ENCODE data around the gene SMAD9. TPM values are rescaled to one million over a fixed set of nuclear protein-coding genes. Genes with fewer than 3 reads are reported as not detected.

The SMAD9 gene
- total and polyA plus RNA-seq, 2 experiments from 2014 or later, result 10.6 to 10.8 TPM

GRCh38 chr13:36954542-36954941, 34.5 kb upstream of the SMAD9 start:
- Histone ChIP-seq H3K79me2 (ENCODE audit: insufficient read depth) (no peaks in the 10 kb centered on the region; the same call in 1 of the 2 replicates), H3K4me2 (ENCODE audit: unreplicated experiment) (no peak overlapping the region), H3K4me1 (ENCODE audit: insufficient read depth) (no peaks in the 10 kb centered on the region), H4K20me1 (ENCODE audit: insufficient read depth) (no peaks in the 10 kb centered on the region), H3F3A (ENCODE audit: insufficient read depth) (no peaks in the 10 kb centered on the region), H3K36me3 (ENCODE audit: low read depth) (peaks cover 25% of the 10 kb centered on the region), H3K9ac (no peak overlapping the region), H2AFZ (no peak overlapping the region), H3K9me2 (ENCODE audit: insufficient read depth) (no peaks in the 10 kb centered on the region), H3K4me3 (no peak overlapping the region), H3K27ac (no peak overlapping the region), H3K9me3 (ENCODE audit: low read depth) (no peaks in the 10 kb centered on the region), H3K27me3 (replicated peaks; ENCODE audit: insufficient read depth) (no peaks in the 10 kb centered on the region)
- no peak for TF ChIP-seq EZH2 (IDR thresholded peaks at IDR 0.05; ENCODE audit: insufficient read depth, poor library complexity, severe bottlenecking)
- no peak for TF ChIP-seq EZH2phosphoT487 (IDR thresholded peaks at IDR 0.05; ENCODE audit: insufficient read depth, low read depth)
- in situ Hi-C loops (cut with MboI), result no loop called here
- DNase-seq, result no peak

- Histone ChIP-seq H3K4me2 (ENCODE audit: unreplicated experiment) (no peak overlapping the region), H3K27ac (no peak overlapping the region), H3K4me3 (no peak overlapping the region), H3K9me2 (ENCODE audit: insufficient read depth) (no peaks in the 10 kb centered on the region), H3K79me2 (ENCODE audit: insufficient read depth) (no peaks in the 10 kb centered on the region; the same call in 1 of the 2 replicates), H3K9ac (no peak overlapping the region), H3K9me3 (ENCODE audit: low read depth) (no peaks in the 10 kb centered on the region), H3K36me3 (ENCODE audit: low read depth) (peaks cover 31% of the 10 kb centered on the region), H2AFZ (no peak overlapping the region), H4K20me1 (ENCODE audit: insufficient read depth) (no peaks in the 10 kb centered on the region), H3K27me3 (replicated peaks; ENCODE audit: insufficient read depth) (no peaks in the 10 kb centered on the region), H3K4me1 (ENCODE audit: insufficient read depth) (no peaks in the 10 kb centered on the region), H3F3A (ENCODE audit: insufficient read depth) (no peaks in the 10 kb centered on the region)
- TF ChIP-seq EZH2phosphoT487 (IDR thresholded peaks at IDR 0.05; ENCODE audit: insufficient read depth, low read depth), result no peak
- TF ChIP-seq EZH2 (IDR thresholded peaks at IDR 0.05; ENCODE audit: insufficient read depth, poor library complexity, severe bottlenecking), result no peak
- in situ Hi-C loops (cut with MboI), result no loop called here
- 34% methylated on average over 2 of the region's 2 CpGs for WGBS, 2 experiments (ENCODE audit: low coverage in 1 of 2, low lambda C conversion rate in 2 of 2, missing lambda C conversion rate in 2 of 2)
- DNase-seq, result no peak
Observed at GRCh38 chr13:36950920-36951319, 30.9 kb upstream of the SMAD9 start.

GRCh38 chr13:36950330-36950729, 30.3 kb upstream of the SMAD9 start:
- Histone ChIP-seq H3K27ac (no peak overlapping the region), H2AFZ (no peak overlapping the region), H3K4me1 (ENCODE audit: insufficient read depth) (no peaks in the 10 kb centered on the region), H3K27me3 (replicated peaks; ENCODE audit: insufficient read depth) (no peaks in the 10 kb centered on the region), H3K4me3 (no peak overlapping the region), H3K9me2 (ENCODE audit: insufficient read depth) (no peaks in the 10 kb centered on the region), H3F3A (ENCODE audit: insufficient read depth) (no peaks in the 10 kb centered on the region), H3K79me2 (ENCODE audit: insufficient read depth) (no peaks in the 10 kb centered on the region; the same call in 1 of the 2 replicates), H3K9ac (no peak overlapping the region), H4K20me1 (ENCODE audit: insufficient read depth) (no peaks in the 10 kb centered on the region), H3K4me2 (ENCODE audit: unreplicated experiment) (no peak overlapping the region), H3K9me3 (ENCODE audit: low read depth) (no peaks in the 10 kb centered on the region), H3K36me3 (ENCODE audit: low read depth) (peaks cover 31% of the 10 kb centered on the region)
- WGBS, 2 experiments (ENCODE audit: low coverage in 1 of 2, low lambda C conversion rate in 2 of 2, missing lambda C conversion rate in 2 of 2), result 95 to 96% methylated on average over 4 of the region's 4 CpGs
- in situ Hi-C loops (cut with MboI), result no loop called here
- no peak for DNase-seq
- TF ChIP-seq EZH2phosphoT487 (IDR thresholded peaks at IDR 0.05; ENCODE audit: insufficient read depth, low read depth) (no peak), EZH2 (IDR thresholded peaks at IDR 0.05; ENCODE audit: insufficient read depth, poor library complexity, severe bottlenecking) (no peak)

GRCh38 chr13:36945078-36945477, 25.0 kb upstream of the SMAD9 start:
- H3K9ac ChIP-seq, result no peak overlapping the region
- no peak overlapping the region for H3K4me3 ChIP-seq
- no peak overlapping the region for H3K4me2 ChIP-seq (ENCODE audit: unreplicated experiment)
- H3K9me3 ChIP-seq (ENCODE audit: low read depth), result no peaks in the 10 kb centered on the region
- H3K9me2 ChIP-seq (ENCODE audit: insufficient read depth), result no peaks in the 10 kb centered on the region
- no peaks in the 10 kb centered on the region for H4K20me1 ChIP-seq (ENCODE audit: insufficient read depth)
- in situ Hi-C loops (cut with MboI), result no loop called here
- no peaks in the 10 kb centered on the region for H3K27me3 ChIP-seq (replicated peaks; ENCODE audit: insufficient read depth)
- no peaks in the 10 kb centered on the region for H3F3A ChIP-seq (ENCODE audit: insufficient read depth)
- peaks cover 14% of the 10 kb centered on the region for H3K36me3 ChIP-seq (ENCODE audit: low read depth)
- H3K4me1 ChIP-seq (ENCODE audit: insufficient read depth), result no peaks in the 10 kb centered on the region
- no peaks in the 10 kb centered on the region for H3K79me2 ChIP-seq (ENCODE audit: insufficient read depth)
- 97 to 98% methylated on average over 3 of the region's 3 CpGs for WGBS, 2 experiments (ENCODE audit: low coverage in 1 of 2, low lambda C conversion rate in 2 of 2, missing lambda C conversion rate in 2 of 2)
- no peak for DNase-seq
- TF ChIP-seq EZH2 (IDR thresholded peaks at IDR 0.05; ENCODE audit: insufficient read depth, poor library complexity, severe bottlenecking) (no peak), EZH2phosphoT487 (IDR thresholded peaks at IDR 0.05; ENCODE audit: insufficient read depth, low read depth) (no peak)
- no peak overlapping the region for H3K27ac ChIP-seq
- no peak overlapping the region for H2AFZ ChIP-seq

GRCh38 chr13:36925603-36926002, 5.6 kb upstream of the SMAD9 start:
- no peak for TF ChIP-seq EZH2phosphoT487 (IDR thresholded peaks at IDR 0.05; ENCODE audit: insufficient read depth, low read depth)
- TF ChIP-seq EZH2 (IDR thresholded peaks at IDR 0.05; ENCODE audit: insufficient read depth, poor library complexity, severe bottlenecking), result no peak
- Histone ChIP-seq H3K4me3 (no peak overlapping the region), H4K20me1 (ENCODE audit: insufficient read depth) (no peaks in the 10 kb centered on the region), H3K27ac (no peak overlapping the region), H3K9ac (no peak overlapping the region), H2AFZ (no peak overlapping the region), H3K79me2 (ENCODE audit: insufficient read depth) (no peaks in the 10 kb centered on the region), H3F3A (ENCODE audit: insufficient read depth) (peaks cover 14% of the 10 kb centered on the region), H3K4me2 (ENCODE audit: unreplicated experiment) (no peak overlapping the region), H3K36me3 (ENCODE audit: low read depth) (no peaks in the 10 kb centered on the region), H3K9me2 (ENCODE audit: insufficient read depth) (no peaks in the 10 kb centered on the region), H3K27me3 (replicated peaks; ENCODE audit: insufficient read depth) (no peaks in the 10 kb centered on the region), H3K4me1 (ENCODE audit: insufficient read depth) (no peaks in the 10 kb centered on the region; the same call in 1 of the 2 replicates), H3K9me3 (ENCODE audit: low read depth) (no peaks in the 10 kb centered on the region)
- DNase-seq, result no peak
- WGBS, 2 experiments (ENCODE audit: low coverage in 1 of 2, low lambda C conversion rate in 2 of 2, missing lambda C conversion rate in 2 of 2), result 70 to 71% methylated on average over 7 of the region's 7 CpGs
- in situ Hi-C loops (cut with MboI), result no loop called here

Measured in GM23248 (cell line).